KOPT-K1 (cell line): ENCODE results near the gene ADAMTSL5.
"Not testable (repeated sequence)": the region's sequence is repeated elsewhere in the genome, so short reads cannot be mapped to it uniquely, and the experiment has no call there.

Source experiments
- H3K27ac ChIP-seq: fragments of 200-600 bp; sonication (generic); 2 replicates; pipeline ENCODE4 v1.5.1; 2016; ENCODE audit warnings: antibody characterized with exemption, mild to moderate bottlenecking, low read depth, low read length; ENCODE audit not compliant: poor library complexity, severe bottlenecking
- H3K36me3 ChIP-seq: fragments of 200-600 bp; sonication (generic); 2 replicates; pipeline ENCODE4 v1.5.1; 2017; ENCODE audit warnings: antibody characterized with exemption, mild to moderate bottlenecking, low read length, moderate library complexity; ENCODE audit not compliant: insufficient read depth
- H3K9me3 ChIP-seq: fragments of 200-600 bp; sonication (generic); 2 replicates; pipeline ENCODE4 v1.5.1; 2017; ENCODE audit warnings: antibody characterized with exemption, low read length, mild to moderate bottlenecking; ENCODE audit not compliant: insufficient read depth, poor library complexity, severe bottlenecking

Gene ADAMTSL5

DNA sequence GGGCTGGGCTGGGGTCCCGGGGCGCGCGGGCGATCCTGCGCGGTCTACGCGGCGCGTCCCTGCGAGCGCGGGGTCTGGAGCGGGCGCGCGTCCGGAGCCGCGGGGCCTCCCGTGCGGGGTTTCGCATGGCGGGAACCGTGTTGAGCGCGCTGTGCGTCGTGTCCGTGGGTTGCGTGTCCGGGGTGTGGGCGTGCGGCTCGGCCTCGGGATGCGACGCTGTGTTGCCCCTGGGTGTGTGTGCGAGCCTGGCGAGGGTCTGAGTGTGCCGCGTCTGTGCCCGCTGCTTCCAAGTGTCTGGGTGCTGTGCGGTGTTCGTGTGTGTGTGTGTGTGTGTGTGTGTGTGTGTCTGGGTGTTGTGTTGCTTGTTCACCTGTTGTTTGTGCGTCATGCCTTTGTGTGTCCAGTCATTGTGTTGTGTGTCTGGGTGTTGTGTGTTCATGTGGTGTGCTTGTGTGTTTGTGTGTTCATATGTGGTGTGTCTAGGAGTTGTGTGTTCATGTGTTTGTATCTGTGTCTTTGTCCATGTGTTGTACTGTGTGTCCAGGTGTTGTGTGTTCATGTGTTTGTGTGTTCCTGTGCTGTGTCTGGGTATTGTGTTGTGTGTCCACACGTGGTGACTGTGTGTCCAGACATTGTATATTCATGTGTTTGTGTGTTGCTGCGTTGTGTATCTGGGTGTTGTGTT lies 11.6 kb upstream of the ADAMTSL5 start:
- H3K9me3 ChIP-seq = no peaks in the 10 kb centered on the region
- H3K27ac ChIP-seq = no peak overlapping the region
- H3K36me3 ChIP-seq = no peaks in the 10 kb centered on the region

- H3K9me3 ChIP-seq = no peaks in the 10 kb centered on the region
- no peaks in the 10 kb centered on the region for H3K36me3 ChIP-seq
- H3K27ac ChIP-seq = no peak within 1 kb of the TSS
Observed at GRCh38 chr19:1523412-1524286, 10.8 kb upstream of the ADAMTSL5 start, which contains the start of gene PLK5. Gene PLK5, plus strand, starts transcription at chr19:1524077. Its CDS starts 2,920 bp downstream, at chr19:1526997.

DNA sequence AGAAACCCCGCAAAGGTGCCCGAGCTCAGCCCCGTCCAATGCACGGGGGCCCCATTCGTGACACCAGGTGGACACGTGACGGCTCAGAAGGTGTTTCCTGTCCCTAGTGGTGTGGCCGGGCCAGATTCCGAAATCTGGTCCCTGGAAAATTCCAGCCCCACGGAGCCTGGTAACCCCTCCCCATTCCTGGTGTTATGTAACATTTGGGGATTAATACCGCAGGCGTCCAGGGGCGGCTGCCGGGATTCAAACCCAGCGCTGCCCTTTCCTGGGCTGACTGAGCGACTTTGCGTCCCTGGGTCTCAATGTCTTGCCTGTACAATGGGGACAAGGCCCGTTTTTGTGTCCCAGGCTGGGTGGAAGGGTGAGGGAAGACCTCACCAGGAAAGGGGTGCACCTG lies 10.0 kb upstream of the ADAMTSL5 start:
- Histone ChIP-seq H3K27ac (no peak overlapping the region), H3K36me3 (no peaks in the 10 kb centered on the region), H3K9me3 (no peaks in the 10 kb centered on the region)

DNA sequence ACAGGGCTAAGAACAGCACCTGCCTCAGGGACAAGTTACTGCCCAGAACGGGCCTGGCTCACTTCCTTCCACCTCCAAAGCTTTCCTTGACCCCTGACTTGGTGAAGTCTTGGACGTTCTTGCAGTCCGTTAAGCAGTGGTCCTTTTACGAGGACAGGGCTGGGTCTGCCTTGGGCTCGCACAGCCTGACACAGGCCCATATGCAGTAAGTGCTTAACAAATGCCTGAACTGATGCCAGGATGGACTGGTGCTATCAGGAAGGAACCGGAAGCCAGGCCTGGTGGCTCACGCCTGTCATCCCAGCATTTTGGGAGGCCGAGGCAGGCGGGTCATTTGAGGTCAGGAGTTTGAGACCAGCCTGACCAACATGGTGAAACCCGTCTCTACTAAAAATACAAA lies 9.2 kb upstream of the ADAMTSL5 start:
- Histone ChIP-seq H3K27ac (no peak overlapping the region), H3K36me3 (no peaks in the 10 kb centered on the region), H3K9me3 (no peaks in the 10 kb centered on the region)

DNA sequence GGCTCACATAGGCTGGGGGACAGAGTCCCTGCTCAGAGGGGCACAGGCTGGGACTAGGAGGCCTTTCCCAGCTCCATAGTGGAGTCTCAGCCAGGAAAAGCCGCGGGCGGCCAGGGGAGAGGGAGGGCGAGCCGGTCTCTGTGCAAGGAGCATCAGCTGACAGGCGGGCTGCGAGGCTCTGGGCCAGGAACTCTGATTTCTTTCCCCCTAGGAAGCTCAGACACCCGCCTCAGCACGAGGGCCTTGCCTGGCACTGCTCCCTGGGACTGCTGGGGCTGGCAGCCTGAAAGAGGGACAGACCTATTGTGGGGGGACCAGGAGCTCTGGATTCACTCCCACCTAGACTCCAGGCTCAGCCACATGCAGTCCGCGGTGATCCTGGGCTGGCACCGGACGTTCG lies 8.8 kb upstream of the ADAMTSL5 start:
- Histone ChIP-seq H3K36me3 (no peaks in the 10 kb centered on the region), H3K9me3 (no peaks in the 10 kb centered on the region), H3K27ac (no peak overlapping the region)

- Histone ChIP-seq H3K9me3 (no peaks in the 10 kb centered on the region), H3K27ac (no peak overlapping the region), H3K36me3 (no peaks in the 10 kb centered on the region)
Observed at GRCh38 chr19:1520203-1520780, 7.5 kb upstream of the ADAMTSL5 start.

GRCh38 chr19:1519802-1520201 lies 7.0 kb upstream of the ADAMTSL5 start:
- not testable (repeated sequence) for H3K27ac ChIP-seq, H3K9me3 ChIP-seq, H3K36me3 ChIP-seq

DNA sequence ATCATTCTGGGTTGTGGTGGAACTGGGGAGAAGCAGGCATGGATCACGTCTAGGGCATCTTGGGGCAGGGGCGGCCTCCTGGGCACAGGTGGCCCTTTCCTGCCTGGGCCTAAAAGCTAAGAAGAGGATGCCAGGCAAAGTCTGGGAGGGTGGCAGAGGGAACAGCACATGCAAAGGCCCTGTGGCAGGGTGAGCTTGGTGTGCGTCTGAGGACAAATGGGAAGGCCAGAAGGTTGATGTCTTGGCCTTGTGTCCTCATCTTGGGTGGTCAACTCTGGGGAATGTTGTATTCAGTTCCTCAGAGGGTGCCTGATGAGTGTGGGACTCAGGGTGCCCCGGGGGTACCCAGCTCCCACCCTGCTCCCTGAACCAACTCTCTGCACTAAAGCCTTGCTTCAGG lies 5.7 kb upstream of the ADAMTSL5 start:
- Histone ChIP-seq H3K36me3 (no peaks in the 10 kb centered on the region), H3K27ac (no peak overlapping the region), H3K9me3 (no peaks in the 10 kb centered on the region)

DNA sequence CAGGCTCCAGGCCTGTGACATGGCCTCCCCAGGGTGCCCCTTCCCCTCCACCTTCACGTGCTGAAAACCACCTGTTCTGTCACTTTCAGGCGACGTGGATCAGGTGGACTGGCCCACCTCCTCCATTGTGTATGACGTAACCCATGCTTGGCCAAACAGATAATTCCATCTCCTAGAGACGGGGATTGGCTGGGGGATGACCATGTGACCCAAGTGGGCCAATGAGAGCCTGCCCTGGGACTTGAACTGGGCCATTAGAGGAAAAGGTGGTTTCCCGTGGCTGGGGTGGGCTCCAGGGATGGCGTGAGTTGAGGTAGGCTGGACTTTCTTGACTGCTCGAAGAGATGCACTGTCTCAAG lies 3.6 kb upstream of the ADAMTSL5 start:
- no peak overlapping the region for H3K27ac ChIP-seq
- no peaks in the 10 kb centered on the region for H3K36me3 ChIP-seq
- no peaks in the 10 kb centered on the region for H3K9me3 ChIP-seq

GRCh38 chr19:1514986-1515721 lies 2.3 kb upstream of the ADAMTSL5 start:
- Histone ChIP-seq H3K36me3 (no peaks in the 10 kb centered on the region), H3K27ac (no peak overlapping the region), H3K9me3 (no peaks in the 10 kb centered on the region)

DNA sequence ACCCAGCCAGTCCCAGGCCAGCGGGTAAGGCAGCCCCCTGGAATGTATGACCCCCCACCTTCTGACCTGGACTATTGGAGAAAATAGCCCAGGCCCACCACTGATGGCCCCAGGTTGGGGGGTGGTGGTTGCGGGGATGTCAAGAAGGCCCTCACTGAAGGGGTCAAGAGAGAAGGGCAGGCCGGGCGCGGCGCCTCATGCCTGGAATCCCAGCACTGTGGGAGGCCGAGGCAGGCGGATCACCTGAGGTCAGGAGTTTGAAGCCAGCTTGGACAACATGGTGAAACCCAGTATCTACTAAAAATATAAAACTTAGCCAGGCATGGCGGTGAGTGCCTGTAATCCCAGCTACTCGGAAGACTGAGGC lies 1.5 kb upstream of the ADAMTSL5 start:
- Histone ChIP-seq H3K27ac (no peak overlapping the region), H3K36me3 (no peaks in the 10 kb centered on the region), H3K9me3 (no peaks in the 10 kb centered on the region)

DNA sequence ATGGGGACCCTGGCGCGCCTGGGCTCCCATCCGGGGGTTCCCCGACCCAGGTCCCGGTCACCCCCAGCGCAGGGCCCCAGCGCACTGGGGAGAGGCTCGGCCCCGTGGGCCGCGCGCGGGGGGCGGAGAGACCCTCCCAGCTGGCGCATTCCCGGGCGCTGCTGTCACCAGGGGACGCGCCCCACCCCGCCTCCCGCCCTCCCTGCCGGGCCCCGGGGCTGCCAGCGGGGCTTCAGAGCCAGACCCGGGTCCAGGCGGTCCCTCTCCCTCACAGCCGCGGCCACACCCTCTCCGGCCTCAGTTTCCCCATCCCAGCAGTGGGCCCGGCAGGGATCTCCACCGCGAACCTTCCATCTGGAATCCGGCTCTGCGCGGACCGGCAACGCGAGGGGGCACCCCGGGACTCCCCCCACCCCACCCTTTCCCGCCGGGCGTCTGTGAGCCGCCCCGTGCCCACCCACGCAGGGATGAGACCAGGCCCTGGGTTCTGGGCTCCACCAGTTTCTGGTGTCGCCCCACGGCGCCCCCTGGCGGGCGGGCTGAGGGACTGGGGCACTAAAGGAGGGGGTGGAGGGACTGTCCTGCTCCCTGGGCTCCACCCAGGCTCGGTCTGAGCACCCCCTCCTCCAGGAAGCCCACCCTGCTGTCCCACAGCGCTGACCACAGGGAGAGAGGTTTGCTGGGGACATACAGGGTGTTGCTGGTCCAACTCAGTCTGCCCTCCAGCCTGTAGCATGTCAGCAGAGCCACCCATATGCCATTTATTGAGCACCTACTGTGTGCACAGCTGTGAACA lies 878 bp upstream of the ADAMTSL5 start:
- Histone ChIP-seq H3K36me3 (no peaks in the 10 kb centered on the region), H3K9me3 (no peaks in the 10 kb centered on the region), H3K27ac (no peak overlapping the region)

- H3K9me3 ChIP-seq = no peaks in the 10 kb centered on the region
- no peaks in the 10 kb centered on the region for H3K36me3 ChIP-seq
- no peak overlapping the region for H3K27ac ChIP-seq
Observed at GRCh38 chr19:1511318-1512317, 1.2 kb downstream of the ADAMTSL5 start.
